Activated T-helper 1 cell treated with anti-CD3 and anti-CD28 coated beads, Interleukin-12 subunit alpha, Interleukin-12 subunit beta, Interleukin-2, Interleukin-4 antibody, amounts not matched to agents 30 ng/mL and 10 ng/mL and 1 ng/mL, durations not matched to agents 14 hours and 24 hours and 36 hours (primary cell): ENCODE data around the gene ASPG. TPM values are rescaled to one million over a fixed set of nuclear protein-coding genes. Genes with fewer than 3 reads are reported as not detected.

ENCODE experiments used
- DNase-seq: peaks from one replicate; pipeline ENCODE4 v3.0.0; 2021; ENCODE audit warnings: low spot score
- H3K27ac Mint-ChIP-seq: one replicate; pipeline ENCODE4 v1.8.0; 2021; ENCODE audit warnings: mild to moderate bottlenecking, mixed read lengths
- H3K27me3 Mint-ChIP-seq: one replicate; pipeline ENCODE4 v1.8.0; 2022; ENCODE audit warnings: mild to moderate bottlenecking, moderate library complexity, mixed read lengths; ENCODE audit not compliant: insufficient read depth
- H3K36me3 Mint-ChIP-seq: one replicate; pipeline ENCODE4 v1.8.0; 2021; ENCODE audit warnings: low read depth, mixed read lengths
- H3K4me1 Mint-ChIP-seq: one replicate; pipeline ENCODE4 v1.8.0; 2021; ENCODE audit warnings: low read depth, mixed read lengths
- H3K4me3 Mint-ChIP-seq: one replicate; pipeline ENCODE4 v1.8.0; 2021; ENCODE audit warnings: mild to moderate bottlenecking, moderate library complexity, mixed read lengths
- H3K9me3 Mint-ChIP-seq: one replicate; pipeline ENCODE4 v1.8.0; 2021; ENCODE audit warnings: mixed read lengths
- intact Hi-C: fragments of 100-400 bp; cut with micrococcal nuclease; formaldehyde crosslinking; loops from one replicate; pipeline ENCODE4 v1.15.1; 2024
- total RNA-seq: library from RNA; stranded (reverse); gene quantifications from 2 replicates; pipeline ENCODE4 v1.2.3, GENCODE V29; 2022

ASPG gene
- total RNA-seq, 1 donor from 2014 or later, result not detected

DNA sequence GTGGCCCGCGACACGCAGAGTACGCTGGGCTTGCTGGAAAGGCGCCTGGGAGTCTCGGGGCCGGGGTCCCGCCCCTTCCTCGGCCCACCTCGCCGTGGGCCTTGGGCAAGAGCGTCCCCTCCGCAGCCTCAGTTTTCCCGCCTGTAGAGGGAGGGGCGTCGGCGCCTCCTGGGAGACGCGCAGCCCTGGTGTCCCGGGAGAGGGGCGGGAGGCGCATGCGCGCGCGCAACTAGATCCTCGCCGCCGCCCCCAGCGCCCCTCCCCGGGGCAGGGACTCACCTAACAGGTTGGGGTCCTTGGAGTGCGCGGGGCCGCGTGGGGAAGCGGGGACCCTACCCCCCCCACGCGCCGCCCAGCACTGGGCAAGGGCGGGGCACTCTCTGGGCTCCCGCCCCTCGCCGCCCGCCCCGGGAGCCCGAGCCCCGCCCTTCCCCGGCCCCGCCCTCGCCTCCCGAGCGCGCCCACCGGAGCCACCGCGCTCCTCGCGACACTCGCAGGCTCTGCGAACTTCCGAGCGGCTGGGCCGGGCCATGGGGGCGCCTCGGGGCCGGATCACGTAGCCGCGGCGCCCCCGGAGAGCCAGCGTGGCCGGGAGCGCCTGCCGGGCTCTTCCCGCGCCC is 52.7 kb downstream of the ASPG start, which contains the start of gene KIF26A:
TSS of gene KIF26A (plus strand) at position 490 of the 620 bp plus-strand sequence. CDS start 136 bp downstream, outside the sequence.
- H3K9me3 Mint-ChIP-seq, result no peaks in the 10 kb centered on the region
- intact Hi-C loops, result no loop called here
- no peak within 1 kb of the TSS for H3K4me3 Mint-ChIP-seq
- H3K36me3 Mint-ChIP-seq, result no peaks in the 10 kb centered on the region
- no peak for DNase-seq
- peaks cover 21% of the 10 kb centered on the region for H3K27me3 Mint-ChIP-seq
- H3K27ac Mint-ChIP-seq, result no peak within 1 kb of the TSS
- peaks cover 4% of the 10 kb centered on the region for H3K4me1 Mint-ChIP-seq

- Mint-ChIP-seq H3K4me1 (peaks cover 4% of the 10 kb centered on the region), H3K36me3 (no peaks in the 10 kb centered on the region), H3K27ac (no peak overlapping the region), H3K27me3 (peaks cover 21% of the 10 kb centered on the region), H3K4me3 (no peak overlapping the region), H3K9me3 (no peaks in the 10 kb centered on the region)
- intact Hi-C loops, result no loop called here
- DNase-seq, result no peak
Measured at GRCh38 chr14:104138718-104139459, 53.4 kb downstream of the ASPG start.

GRCh38 chr14:104139460-104140212 is 54.1 kb downstream of the ASPG start:
- no peaks in the 10 kb centered on the region for H3K9me3 Mint-ChIP-seq
- no peaks in the 10 kb centered on the region for H3K36me3 Mint-ChIP-seq
- peaks cover 4% of the 10 kb centered on the region for H3K4me1 Mint-ChIP-seq
- H3K27me3 Mint-ChIP-seq, result peaks cover 19% of the 10 kb centered on the region
- no peak overlapping the region for H3K27ac Mint-ChIP-seq
- intact Hi-C loops, result no loop called here
- no peak for DNase-seq
- H3K4me3 Mint-ChIP-seq, result no peak overlapping the region

- Mint-ChIP-seq H3K27ac (no peak overlapping the region), H3K4me1 (peaks cover 4% of the 10 kb centered on the region), H3K9me3 (no peaks in the 10 kb centered on the region), H3K4me3 (no peak overlapping the region), H3K36me3 (no peaks in the 10 kb centered on the region), H3K27me3 (peaks cover 14% of the 10 kb centered on the region)
- intact Hi-C loops, result no loop called here
- no peak for DNase-seq
Measured at GRCh38 chr14:104140213-104140462, 54.6 kb downstream of the ASPG start.

DNA sequence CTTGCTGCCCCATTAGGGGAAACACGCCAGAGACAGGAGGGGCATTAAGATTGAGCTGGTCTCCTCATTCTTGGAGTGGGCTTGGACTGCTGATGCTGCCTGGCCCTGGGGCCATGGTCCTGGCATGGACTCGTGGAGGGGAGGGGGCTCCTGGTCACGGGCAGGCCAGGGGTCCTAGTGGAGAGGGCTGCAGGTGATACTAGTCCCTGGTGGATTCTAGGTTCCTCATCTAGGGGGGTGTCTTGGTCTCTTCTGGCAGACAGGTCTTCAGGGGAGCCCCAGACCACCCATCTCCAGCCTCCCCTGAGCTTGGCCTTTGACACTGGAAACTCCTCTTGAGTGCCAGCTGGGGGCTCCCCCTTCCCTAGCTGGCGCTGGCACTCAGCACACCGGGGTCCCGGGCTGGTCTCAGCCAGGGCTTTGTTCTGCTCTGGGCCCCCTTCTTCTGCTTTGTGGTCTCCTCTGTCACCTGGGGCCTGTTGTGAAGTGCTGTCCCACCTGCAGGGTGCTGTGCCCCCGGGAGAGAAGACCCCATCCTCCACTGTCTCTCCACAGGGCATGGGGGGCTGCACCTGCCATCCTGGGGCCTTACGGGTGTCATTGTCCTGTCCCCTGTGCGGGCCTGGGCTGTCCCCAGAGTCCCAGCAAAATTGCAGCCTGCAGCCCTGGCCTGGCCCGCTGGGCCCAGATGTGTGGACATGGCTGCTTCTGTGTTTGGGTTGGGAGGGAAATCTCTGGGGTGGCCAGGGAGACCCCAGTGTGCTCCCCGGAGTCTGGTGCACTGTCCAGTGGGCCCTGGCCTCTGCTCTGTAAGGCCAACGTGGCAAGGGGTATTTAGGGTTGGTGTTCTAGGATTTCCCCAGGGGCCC is 55.2 kb downstream of the ASPG start:
- H3K27ac Mint-ChIP-seq, result no peak overlapping the region
- peaks cover 11% of the 10 kb centered on the region for H3K27me3 Mint-ChIP-seq
- intact Hi-C loops, result no loop called here
- H3K9me3 Mint-ChIP-seq, result no peaks in the 10 kb centered on the region
- no peak for DNase-seq
- no peaks in the 10 kb centered on the region for H3K36me3 Mint-ChIP-seq
- peaks cover 4% of the 10 kb centered on the region for H3K4me1 Mint-ChIP-seq
- H3K4me3 Mint-ChIP-seq, result no peak overlapping the region

DNA sequence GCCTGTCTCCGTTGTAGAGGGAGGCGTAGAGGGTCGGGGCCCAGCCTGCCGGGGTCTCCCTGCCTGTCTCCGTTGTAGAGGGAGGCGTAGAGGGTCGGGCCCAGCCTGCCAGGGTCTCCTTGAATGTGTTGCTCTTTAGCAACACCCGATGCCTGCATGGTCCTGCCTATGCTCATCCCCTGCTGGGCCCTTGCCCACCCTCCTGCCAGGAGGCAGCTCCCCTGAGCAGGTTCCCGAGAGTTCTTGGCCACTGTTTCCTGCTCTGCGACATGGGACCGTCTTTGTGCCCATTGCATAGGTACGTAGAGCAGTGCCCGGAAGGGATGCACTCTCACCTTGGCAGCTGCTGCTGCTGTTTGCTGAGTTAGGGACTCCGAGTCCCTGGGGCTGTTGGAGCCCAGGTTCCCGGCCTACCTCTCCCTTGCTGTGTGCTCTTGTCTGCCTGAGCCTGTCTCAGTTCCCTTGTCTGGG is 56.2 kb downstream of the ASPG start:
- no peaks in the 10 kb centered on the region for H3K9me3 Mint-ChIP-seq
- intact Hi-C loops, result no loop called here
- no peaks in the 10 kb centered on the region for H3K36me3 Mint-ChIP-seq
- peaks cover 11% of the 10 kb centered on the region for H3K27me3 Mint-ChIP-seq
- H3K4me3 Mint-ChIP-seq, result no peak overlapping the region
- H3K27ac Mint-ChIP-seq, result no peak overlapping the region
- H3K4me1 Mint-ChIP-seq, result peaks cover 4% of the 10 kb centered on the region
- DNase-seq, result no peak

- Mint-ChIP-seq H3K27ac (no peak overlapping the region), H3K27me3 (peaks cover 4% of the 10 kb centered on the region)
Measured at GRCh38 chr14:104142136-104142945, 56.8 kb downstream of the ASPG start.

GRCh38 chr14:104142946-104143470 is 57.5 kb downstream of the ASPG start:
- intact Hi-C loops, result no loop called here
- Mint-ChIP-seq H3K27ac (no peak overlapping the region), H3K27me3 (peaks cover 3% of the 10 kb centered on the region), H3K4me3 (no peak overlapping the region), H3K4me1 (no peaks in the 10 kb centered on the region), H3K36me3 (no peaks in the 10 kb centered on the region), H3K9me3 (no peaks in the 10 kb centered on the region)
- no peak for DNase-seq

More at GRCh38 chr14:104142136-104142945, 56.8 kb downstream of the ASPG start:
- Mint-ChIP-seq H3K4me1 (no peaks in the 10 kb centered on the region), H3K9me3 (no peaks in the 10 kb centered on the region), H3K36me3 (no peaks in the 10 kb centered on the region), H3K4me3 (no peak overlapping the region)
- intact Hi-C loops, result no loop called here
- no peak for DNase-seq

DNA sequence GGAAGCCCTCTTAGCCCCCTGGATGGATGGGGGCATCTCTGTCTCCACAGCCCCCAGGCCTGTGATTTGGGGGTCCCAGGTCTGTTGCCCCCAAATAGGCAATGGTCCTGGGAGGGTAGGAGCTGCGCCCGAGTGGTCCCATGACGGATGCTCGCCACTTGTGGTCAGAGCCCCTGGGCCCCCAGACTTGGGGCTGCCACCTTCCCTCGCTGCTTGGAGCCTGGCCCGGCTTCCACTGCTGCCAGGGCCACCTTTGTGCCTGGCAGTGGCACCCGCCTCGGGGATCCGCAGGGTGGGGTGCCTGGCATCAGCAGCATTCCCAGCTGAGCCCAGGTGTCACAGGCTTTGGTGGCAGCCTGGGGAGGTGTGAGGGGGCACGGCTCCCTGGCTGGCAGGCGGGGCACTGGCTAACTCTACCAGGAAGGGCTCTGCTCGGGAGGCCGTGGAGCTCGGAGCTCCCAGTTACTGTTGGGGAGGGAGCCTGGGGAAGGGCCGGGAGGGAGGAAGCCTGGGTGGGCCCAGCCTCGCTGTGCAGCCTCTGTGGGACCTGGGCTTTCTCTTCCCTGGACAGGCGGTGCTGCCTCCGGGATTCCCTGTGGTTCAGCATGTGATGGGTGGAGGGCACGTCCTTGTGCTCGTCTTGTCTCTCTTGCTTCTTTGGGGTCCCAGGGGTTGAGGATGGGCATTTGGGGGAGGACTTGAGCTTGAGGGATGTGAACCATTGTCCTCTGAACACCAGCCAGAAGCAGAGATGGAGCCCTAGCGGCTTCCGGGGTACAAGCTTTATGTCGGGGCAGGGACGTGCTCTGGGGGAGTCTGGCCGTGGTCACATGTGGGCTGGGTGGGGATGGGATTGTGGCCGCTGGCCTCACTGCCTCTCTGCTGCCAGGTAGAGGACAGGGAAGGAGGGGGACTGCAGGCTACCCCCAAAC is 58.3 kb downstream of the ASPG start:
- H3K9me3 Mint-ChIP-seq, result no peaks in the 10 kb centered on the region
- no peak overlapping the region for H3K4me3 Mint-ChIP-seq
- DNase-seq, result no peak
- H3K4me1 Mint-ChIP-seq, result no peaks in the 10 kb centered on the region
- H3K27ac Mint-ChIP-seq, result no peak overlapping the region
- intact Hi-C loops, result no loop called here
- no peaks in the 10 kb centered on the region for H3K36me3 Mint-ChIP-seq
- peaks cover 3% of the 10 kb centered on the region for H3K27me3 Mint-ChIP-seq

DNA sequence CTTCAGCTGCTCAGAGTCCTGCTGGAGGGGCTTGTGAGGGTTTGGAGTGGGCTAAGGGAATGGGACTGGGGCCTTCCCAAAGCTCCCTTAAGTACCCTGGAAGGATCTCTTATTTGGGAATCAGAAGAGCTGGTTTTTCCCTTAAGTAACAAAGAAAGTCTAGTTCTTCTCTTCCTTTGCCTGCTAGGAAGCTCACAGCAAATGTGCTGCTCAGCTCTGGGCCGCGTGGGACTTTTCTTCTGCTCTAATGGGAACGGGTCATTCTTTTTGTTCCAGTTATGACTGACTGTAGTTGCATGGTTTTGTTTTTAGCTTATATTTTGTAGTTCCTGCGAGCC is 58.9 kb downstream of the ASPG start:
- DNase-seq, result no peak
- Mint-ChIP-seq H3K27me3 (no peaks in the 10 kb centered on the region), H3K27ac (no peak overlapping the region), H3K4me1 (no peaks in the 10 kb centered on the region), H3K36me3 (no peaks in the 10 kb centered on the region), H3K4me3 (no peak overlapping the region), H3K9me3 (no peaks in the 10 kb centered on the region)
- intact Hi-C loops, result no loop called here
